Testis (tissue), 2 donors: ENCODE data around the gene TLX2.

Experiments
- POLR2A ChIP-seq: fragments of 450-650 bp; IDR thresholded peaks from one replicate; pipeline ENCODE4 v1.6.1; 2017; ENCODE audit warnings: antibody characterized with exemption, mild to moderate bottlenecking, moderate library complexity
- TF ChIP-seq, protein P1 (sequence below), 3 experiments: fragments of 450-650 bp in 2 of 3; fragments of 200-600 bp in 1 of 3; sonication (generic) in 1 of 3; IDR thresholded peaks; one replicate each; pipeline ENCODE4 v1.5.1; 2016 to 2019; ENCODE audit warnings: antibody characterized with exemption in 3 of 3, mild to moderate bottlenecking in 2 of 3, moderate library complexity in 1 of 3

DNA sequence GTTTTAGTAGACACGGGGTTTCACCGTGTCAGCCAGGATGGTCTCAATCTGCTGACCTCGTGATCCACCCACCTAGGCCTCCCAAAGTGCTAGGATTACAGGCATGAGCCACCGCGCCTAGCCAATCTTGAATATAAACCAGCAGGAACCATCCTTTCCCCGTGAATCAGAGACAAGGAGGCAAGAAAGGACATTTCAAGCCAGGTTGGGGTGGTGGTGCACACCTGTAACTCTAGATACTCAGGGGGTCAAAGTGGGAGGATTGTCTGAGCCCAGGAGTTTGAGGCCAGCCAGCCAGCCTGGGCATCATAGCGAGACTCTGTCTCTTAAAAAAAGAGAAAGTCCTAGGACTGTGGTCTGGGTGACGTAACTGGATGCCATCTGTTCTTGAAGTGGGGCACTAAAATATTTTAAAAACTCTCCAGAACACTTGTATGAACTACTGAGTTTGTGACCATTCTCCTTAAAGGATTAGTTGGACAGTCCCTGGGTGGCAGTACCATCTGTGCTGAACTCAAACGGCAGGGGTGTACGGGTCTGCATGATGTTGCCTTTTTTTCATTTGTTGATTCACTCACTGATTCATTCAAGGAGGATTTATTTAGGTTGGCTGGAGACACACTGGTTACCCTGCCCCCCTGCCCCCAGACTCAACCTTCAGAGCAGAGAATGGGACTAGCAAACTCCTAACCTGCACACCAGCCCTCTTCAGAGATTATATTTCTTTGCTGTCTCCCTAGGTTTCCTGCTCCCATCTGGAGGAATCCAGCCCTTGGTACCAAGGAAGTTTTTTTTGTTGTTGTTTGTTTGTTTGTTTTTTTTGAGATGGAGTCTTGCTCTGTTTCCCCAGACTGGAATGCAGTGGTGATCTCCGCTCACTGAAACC is 2.9 kb upstream of the TLX2 start:
- TF ChIP-seq, protein P1, sequence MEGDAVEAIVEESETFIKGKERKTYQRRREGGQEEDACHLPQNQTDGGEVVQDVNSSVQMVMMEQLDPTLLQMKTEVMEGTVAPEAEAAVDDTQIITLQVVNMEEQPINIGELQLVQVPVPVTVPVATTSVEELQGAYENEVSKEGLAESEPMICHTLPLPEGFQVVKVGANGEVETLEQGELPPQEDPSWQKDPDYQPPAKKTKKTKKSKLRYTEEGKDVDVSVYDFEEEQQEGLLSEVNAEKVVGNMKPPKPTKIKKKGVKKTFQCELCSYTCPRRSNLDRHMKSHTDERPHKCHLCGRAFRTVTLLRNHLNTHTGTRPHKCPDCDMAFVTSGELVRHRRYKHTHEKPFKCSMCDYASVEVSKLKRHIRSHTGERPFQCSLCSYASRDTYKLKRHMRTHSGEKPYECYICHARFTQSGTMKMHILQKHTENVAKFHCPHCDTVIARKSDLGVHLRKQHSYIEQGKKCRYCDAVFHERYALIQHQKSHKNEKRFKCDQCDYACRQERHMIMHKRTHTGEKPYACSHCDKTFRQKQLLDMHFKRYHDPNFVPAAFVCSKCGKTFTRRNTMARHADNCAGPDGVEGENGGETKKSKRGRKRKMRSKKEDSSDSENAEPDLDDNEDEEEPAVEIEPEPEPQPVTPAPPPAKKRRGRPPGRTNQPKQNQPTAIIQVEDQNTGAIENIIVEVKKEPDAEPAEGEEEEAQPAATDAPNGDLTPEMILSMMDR (IDR thresholded peaks at IDR 0.05) = no peak
- no peak for TF ChIP-seq POLR2A
